ENCODE results near the gene TLK1. TPM values are rescaled to one million over a fixed set of nuclear protein-coding genes. Genes with fewer than 3 reads are reported as not detected.

TLK1 gene
- total and polyA plus RNA-seq, 2 donors (not counting 1 experiment from before 2014, with no cell fraction given), result 23.5 to 29.9 TPM

GRCh38 chr2:171072164-171072563, 88.5 kb downstream of the TLK1 start:
- H3K27me3 ChIP-seq (ENCODE audit: control insufficient read depth, insufficient read depth, low read length), result no peaks in the 10 kb centered on the region
- no peak overlapping the region for H3K9ac ChIP-seq (ENCODE audit: insufficient read depth, low read length)
- no peak overlapping the region for H3K4me2 ChIP-seq (ENCODE audit: extremely low read depth, insufficient read depth, low read length)
- TF ChIP-seq, protein P1, sequence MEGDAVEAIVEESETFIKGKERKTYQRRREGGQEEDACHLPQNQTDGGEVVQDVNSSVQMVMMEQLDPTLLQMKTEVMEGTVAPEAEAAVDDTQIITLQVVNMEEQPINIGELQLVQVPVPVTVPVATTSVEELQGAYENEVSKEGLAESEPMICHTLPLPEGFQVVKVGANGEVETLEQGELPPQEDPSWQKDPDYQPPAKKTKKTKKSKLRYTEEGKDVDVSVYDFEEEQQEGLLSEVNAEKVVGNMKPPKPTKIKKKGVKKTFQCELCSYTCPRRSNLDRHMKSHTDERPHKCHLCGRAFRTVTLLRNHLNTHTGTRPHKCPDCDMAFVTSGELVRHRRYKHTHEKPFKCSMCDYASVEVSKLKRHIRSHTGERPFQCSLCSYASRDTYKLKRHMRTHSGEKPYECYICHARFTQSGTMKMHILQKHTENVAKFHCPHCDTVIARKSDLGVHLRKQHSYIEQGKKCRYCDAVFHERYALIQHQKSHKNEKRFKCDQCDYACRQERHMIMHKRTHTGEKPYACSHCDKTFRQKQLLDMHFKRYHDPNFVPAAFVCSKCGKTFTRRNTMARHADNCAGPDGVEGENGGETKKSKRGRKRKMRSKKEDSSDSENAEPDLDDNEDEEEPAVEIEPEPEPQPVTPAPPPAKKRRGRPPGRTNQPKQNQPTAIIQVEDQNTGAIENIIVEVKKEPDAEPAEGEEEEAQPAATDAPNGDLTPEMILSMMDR (conservative IDR thresholded peaks at IDR 0.05 in 1 of 2, IDR thresholded peaks at IDR 0.05 in 1 of 2; ENCODE audit: low read depth in 1 of 2, low read length in 2 of 2), result no peak
- no peak for TF ChIP-seq EZH2 (IDR thresholded peaks at IDR 0.05; ENCODE audit: low read length, missing control alignments)
- H2AFZ ChIP-seq (ENCODE audit: low read length), result no peak overlapping the region
- H3K79me2 ChIP-seq (ENCODE audit: control insufficient read depth, insufficient read depth, low read length), result no peaks in the 10 kb centered on the region
- H3K4me1 ChIP-seq (ENCODE audit: control insufficient read depth, extremely low read depth, insufficient read depth, low read length), result no peaks in the 10 kb centered on the region
- no peak overlapping the region for H3K4me3 ChIP-seq (replicated peaks in 1 of 4; ENCODE audit: control extremely low read depth in 1 of 4, insufficient read depth in 1 of 4, low read depth in 3 of 4, low read length in 4 of 4)
- no peaks in the 10 kb centered on the region for H3K9me3 ChIP-seq (ENCODE audit: control insufficient read depth, insufficient read depth, low read depth, low read length)
- no peak overlapping the region for H3K27ac ChIP-seq (ENCODE audit: insufficient read depth, low read length)
- no peaks in the 10 kb centered on the region for H3K36me3 ChIP-seq (ENCODE audit: control insufficient read depth, insufficient read depth, low read length)
- H4K20me1 ChIP-seq (ENCODE audit: control insufficient read depth, extremely low read depth, insufficient read depth, low read length), result no peaks in the 10 kb centered on the region
- DNase-seq (ENCODE audit: low read depth in 2 of 2), result no peak

GRCh38 chr2:171069286-171069956, 91.3 kb downstream of the TLK1 start:
- H3K9ac ChIP-seq (ENCODE audit: insufficient read depth, low read length), result no peak overlapping the region
- no peaks in the 10 kb centered on the region for H4K20me1 ChIP-seq (ENCODE audit: control insufficient read depth, extremely low read depth, insufficient read depth, low read length)
- no peak overlapping the region for H3K27ac ChIP-seq (ENCODE audit: insufficient read depth, low read length)
- no peaks in the 10 kb centered on the region for H3K9me3 ChIP-seq (ENCODE audit: control insufficient read depth, insufficient read depth, low read depth, low read length)
- no peaks in the 10 kb centered on the region for H3K4me1 ChIP-seq (ENCODE audit: control insufficient read depth, extremely low read depth, insufficient read depth, low read length)
- TF ChIP-seq, protein P1 (conservative IDR thresholded peaks at IDR 0.05 in 1 of 2, IDR thresholded peaks at IDR 0.05 in 1 of 2; ENCODE audit: low read depth in 1 of 2, low read length in 2 of 2), result no peak
- no peak for TF ChIP-seq EZH2 (IDR thresholded peaks at IDR 0.05; ENCODE audit: low read length, missing control alignments)
- no peaks in the 10 kb centered on the region for H3K36me3 ChIP-seq (ENCODE audit: control insufficient read depth, insufficient read depth, low read length)
- no peak overlapping the region for H3K4me2 ChIP-seq (ENCODE audit: extremely low read depth, insufficient read depth, low read length)
- no peak overlapping the region for H2AFZ ChIP-seq (ENCODE audit: low read length)
- no peaks in the 10 kb centered on the region for H3K27me3 ChIP-seq (ENCODE audit: control insufficient read depth, insufficient read depth, low read length)
- H3K4me3 ChIP-seq (replicated peaks in 1 of 4; ENCODE audit: control extremely low read depth in 1 of 4, insufficient read depth in 1 of 4, low read depth in 3 of 4, low read length in 4 of 4), result no peak overlapping the region
- H3K79me2 ChIP-seq (ENCODE audit: control insufficient read depth, insufficient read depth, low read length), result no peaks in the 10 kb centered on the region
- no peak for DNase-seq (ENCODE audit: low read depth in 2 of 2)

- no peak for DNase-seq (ENCODE audit: low read depth in 2 of 2)
- Histone ChIP-seq H3K9ac (ENCODE audit: insufficient read depth, low read length) (no peak overlapping the region), H3K4me1 (ENCODE audit: control insufficient read depth, extremely low read depth, insufficient read depth, low read length) (no peaks in the 10 kb centered on the region), H3K9me3 (ENCODE audit: control insufficient read depth, insufficient read depth, low read depth, low read length) (no peaks in the 10 kb centered on the region), H3K36me3 (ENCODE audit: control insufficient read depth, insufficient read depth, low read length) (no peaks in the 10 kb centered on the region), H2AFZ (ENCODE audit: low read length) (no peak overlapping the region), H3K27me3 (ENCODE audit: control insufficient read depth, insufficient read depth, low read length) (no peaks in the 10 kb centered on the region), H3K27ac (ENCODE audit: insufficient read depth, low read length) (no peak overlapping the region), H3K79me2 (ENCODE audit: control insufficient read depth, insufficient read depth, low read length) (no peaks in the 10 kb centered on the region), H4K20me1 (ENCODE audit: control insufficient read depth, extremely low read depth, insufficient read depth, low read length) (no peaks in the 10 kb centered on the region), H3K4me3 (replicated peaks in 1 of 4; ENCODE audit: control extremely low read depth in 1 of 4, insufficient read depth in 1 of 4, low read depth in 3 of 4, low read length in 4 of 4) (no peak overlapping the region), H3K4me2 (ENCODE audit: extremely low read depth, insufficient read depth, low read length) (no peak overlapping the region)
- TF ChIP-seq, protein P1 (conservative IDR thresholded peaks at IDR 0.05 in 1 of 2, IDR thresholded peaks at IDR 0.05 in 1 of 2; ENCODE audit: low read depth in 1 of 2, low read length in 2 of 2), result no peak
- TF ChIP-seq EZH2 (IDR thresholded peaks at IDR 0.05; ENCODE audit: low read length, missing control alignments), result no peak
Measured at GRCh38 chr2:171066110-171066509, 94.6 kb downstream of the TLK1 start.

All from fibroblast of lung (primary cell).